CD14-positive monocyte (primary cell): ENCODE data around the gene TKFC. TPM values are rescaled to one million over a fixed set of nuclear protein-coding genes. Genes with fewer than 3 reads are reported as not detected.

Experiments used
- DNase-seq, 3 donors: peaks; one replicate each; pipeline ENCODE4 v3.0.0-alpha.2; 2011 to 2022
- H2AFZ ChIP-seq: 2 replicates; pipeline ENCODE4 v1.6.0; 2012; ENCODE audit warnings: mild to moderate bottlenecking, low read depth, low read length, inconsistent platforms; ENCODE audit not compliant: insufficient read depth, poor library complexity, severe bottlenecking
- H3K27ac ChIP-seq, 2 donors: 1 replicate in 1 of 2; 2 replicates in 1 of 2; pipeline ENCODE4 v1.5.1; 2012 to 2013; ENCODE audit warnings: low read length in 2 of 2, control low read depth in 1 of 2, inconsistent platforms in 1 of 2, low read depth in 1 of 2, mild to moderate bottlenecking in 1 of 2
- H3K27me3 ChIP-seq, 2 donors: one replicate each; pipeline versions ENCODE4 v1.6.0 to v1.6.1; 2011 to 2013; ENCODE audit warnings: low read length in 2 of 2; ENCODE audit not compliant: control insufficient read depth in 2 of 2, insufficient read depth in 2 of 2
- H3K36me3 ChIP-seq, 2 donors: replicated peaks in 1 of 2; 1 replicate in 1 of 2; 2 replicates in 1 of 2; pipeline versions ENCODE4 v1.5.1 to v1.6.1; 2012 to 2013; ENCODE audit warnings: low read length in 2 of 2, control low read depth in 1 of 2, inconsistent platforms in 1 of 2, mild to moderate bottlenecking in 1 of 2; ENCODE audit not compliant: insufficient read depth in 2 of 2, control insufficient read depth in 1 of 2
- H3K4me1 ChIP-seq, 2 donors: 1 replicate in 1 of 2; 2 replicates in 1 of 2; pipeline versions ENCODE4 v1.5.1 to v1.6.1; 2012 to 2013; ENCODE audit warnings: low read length in 2 of 2, control low read depth in 1 of 2, inconsistent platforms in 1 of 2, mild to moderate bottlenecking in 1 of 2, moderate library complexity in 1 of 2; ENCODE audit not compliant: insufficient read depth in 2 of 2, control insufficient read depth in 1 of 2
- H3K4me2 ChIP-seq: replicated peaks from 2 replicates; pipeline ENCODE3; 2012; ENCODE audit warnings: low read length, moderate library complexity, mild to moderate bottlenecking; ENCODE audit not compliant: poor library complexity, severe bottlenecking; ENCODE audit errors: extremely low read depth
- H3K4me3 ChIP-seq, 3 experiments: fragments of 200-600 bp in 1 of 3; sonication (generic) in 1 of 3; replicated peaks in 1 of 3; 1 replicate in 2 of 3; 2 replicates in 1 of 3; pipeline ENCODE4 v1.5.1; 2011 to 2013; ENCODE audit warnings: low read length in 3 of 3, mild to moderate bottlenecking in 3 of 3, control low read depth in 2 of 3, low read depth in 2 of 3, inconsistent platforms in 1 of 3, moderate library complexity in 1 of 3
- H3K79me2 ChIP-seq: 2 replicates; pipeline ENCODE4 v1.6.0; 2012; ENCODE audit warnings: mild to moderate bottlenecking, control low read depth, inconsistent platforms, low read length, moderate library complexity; ENCODE audit not compliant: insufficient read depth
- H3K9ac ChIP-seq: 2 replicates; pipeline ENCODE4 v1.6.0; 2017; ENCODE audit warnings: low read length, mild to moderate bottlenecking; ENCODE audit not compliant: insufficient read depth, poor library complexity, severe bottlenecking
- H3K9me3 ChIP-seq, 2 donors: replicated peaks in 1 of 2; 1 replicate in 1 of 2; 2 replicates in 1 of 2; pipeline versions ENCODE4 v1.5.1 to v1.6.1; 2012 to 2013; ENCODE audit warnings: low read length in 2 of 2, control low read depth in 1 of 2; ENCODE audit not compliant: control insufficient read depth in 1 of 2, insufficient read depth in 1 of 2
- H4K20me1 ChIP-seq: 2 replicates; pipeline ENCODE4 v1.6.0; 2012; ENCODE audit warnings: mild to moderate bottlenecking, low read length, control low read depth, moderate library complexity; ENCODE audit not compliant: insufficient read depth
- H3K27ac Mint-ChIP-seq, 7 donors: one replicate each; pipeline ENCODE4 v1.8.0; 2020; ENCODE audit warnings: mild to moderate bottlenecking in 7 of 7, mixed read lengths in 7 of 7, moderate library complexity in 6 of 7, inconsistent platforms in 2 of 7
- H3K27me3 Mint-ChIP-seq, 3 donors: one replicate each; pipeline ENCODE4 v1.8.0; 2021 to 2022; ENCODE audit warnings: low read depth in 3 of 3, mild to moderate bottlenecking in 3 of 3, mixed read lengths in 3 of 3, moderate library complexity in 3 of 3, inconsistent platforms in 1 of 3
- H3K36me3 Mint-ChIP-seq, 2 donors: one replicate each; pipeline ENCODE4 v1.8.0; 2020; ENCODE audit warnings: mixed read lengths in 2 of 2, inconsistent platforms in 1 of 2, mild to moderate bottlenecking in 1 of 2
- H3K4me1 Mint-ChIP-seq: one replicate; pipeline ENCODE4 v1.8.0; 2020; ENCODE audit warnings: mild to moderate bottlenecking, mixed read lengths
- H3K4me3 Mint-ChIP-seq, 2 donors: one replicate each; pipeline ENCODE4 v1.8.0; 2020; ENCODE audit warnings: mild to moderate bottlenecking in 2 of 2, mixed read lengths in 2 of 2, moderate library complexity in 1 of 2
- H3K9me3 Mint-ChIP-seq, 7 donors: one replicate each; pipeline ENCODE4 v1.8.0; 2020 to 2022; ENCODE audit warnings: mixed read lengths in 7 of 7, mild to moderate bottlenecking in 6 of 7, moderate library complexity in 6 of 7, inconsistent platforms in 2 of 7
- WGBS: methylation state at CpG from one replicate; pipeline ENCODE4 v1.1.5; 2013; ENCODE audit warnings: missing lambda C conversion rate; ENCODE audit not compliant: insufficient coverage; 5-methylcytosine and 5-hydroxymethylcytosine counted together
- intact Hi-C, 2 donors: fragments of 100-400 bp; cut with micrococcal nuclease; formaldehyde crosslinking; loops; one replicate each; pipeline versions ENCODE4 v1.15.0 to v1.15.1; 2023
- polyA plus RNA-seq, 3 donors: library from polyadenylated mRNA; depleted of rRNA in 1 of 3; unstranded in 2 of 3; stranded (reverse) in 1 of 3; fragments of 300-500 nt in 2 of 3; fragments of >200 nt in 1 of 3; fragmentation: Illumina TruSeq in 2 of 3; gene quantifications; 1 replicate in 2 of 3; 2 replicates in 1 of 3; pipeline ENCODE4 v1.2.3, GENCODE V29; 2012 to 2021
- TF ChIP-seq, protein P1 (sequence below): fragments of 200-600 bp; IDR thresholded peaks from one replicate; pipeline ENCODE4 v1.8.0; 2022; ENCODE audit warnings: antibody characterized with exemption, mild to moderate bottlenecking

Gene TKFC
- polyA plus RNA-seq, 3 donors = 29.5 to 40.8 (median 29.6) TPM

DNA sequence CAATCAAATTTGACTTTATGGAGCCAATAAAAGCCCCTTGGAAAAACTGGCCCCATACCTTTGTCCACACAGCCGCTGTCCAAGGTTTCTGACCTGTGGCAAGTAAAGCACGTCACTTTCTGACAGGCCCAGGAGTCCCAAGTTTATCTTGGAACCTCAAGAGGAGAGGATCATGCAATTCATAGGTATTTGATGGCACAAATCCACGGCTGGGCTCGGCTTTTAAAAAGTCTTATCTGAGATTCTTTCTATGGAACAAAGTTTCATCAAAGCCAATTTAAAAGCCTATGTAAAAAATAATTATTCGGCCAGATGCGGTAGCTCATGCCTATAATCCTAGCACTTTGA, 42.7 kb downstream of the TKFC start:
- intact Hi-C loops = no loop called here
- no peak overlapping the region for H3K4me3 ChIP-seq
- Mint-ChIP-seq H3K27me3 (no peaks in the 10 kb centered on the region), H3K9me3 (peaks cover 0 to 3% (median 0%) of the 10 kb centered on the region in 7 donors), H3K4me1 (peaks cover 22% of the 10 kb centered on the region), H3K4me3 (no peak overlapping the region), H3K27ac (no peak overlapping the region), H3K36me3 (peaks cover 17 to 41% of the 10 kb centered on the region in 2 donors)
- H4K20me1 ChIP-seq = no peaks in the 10 kb centered on the region
- H2AFZ ChIP-seq = no peak overlapping the region
- no peak overlapping the region for H3K27ac ChIP-seq
- H3K4me1 ChIP-seq = peaks cover 21 to 26% of the 10 kb centered on the region in 2 donors
- H3K9me3 ChIP-seq = no peaks in the 10 kb centered on the region
- DNase-seq = no peak
- peaks cover 7 to 43% of the 10 kb centered on the region in 2 donors for H3K36me3 ChIP-seq
- H3K79me2 ChIP-seq = no peaks in the 10 kb centered on the region
- H3K27me3 ChIP-seq = no peaks in the 10 kb centered on the region
- 95% methylated on average over 6 of the region's 6 CpGs for WGBS
- H3K4me2 ChIP-seq = no peak overlapping the region
- H3K9ac ChIP-seq = no peak overlapping the region
- TF ChIP-seq, protein P1, sequence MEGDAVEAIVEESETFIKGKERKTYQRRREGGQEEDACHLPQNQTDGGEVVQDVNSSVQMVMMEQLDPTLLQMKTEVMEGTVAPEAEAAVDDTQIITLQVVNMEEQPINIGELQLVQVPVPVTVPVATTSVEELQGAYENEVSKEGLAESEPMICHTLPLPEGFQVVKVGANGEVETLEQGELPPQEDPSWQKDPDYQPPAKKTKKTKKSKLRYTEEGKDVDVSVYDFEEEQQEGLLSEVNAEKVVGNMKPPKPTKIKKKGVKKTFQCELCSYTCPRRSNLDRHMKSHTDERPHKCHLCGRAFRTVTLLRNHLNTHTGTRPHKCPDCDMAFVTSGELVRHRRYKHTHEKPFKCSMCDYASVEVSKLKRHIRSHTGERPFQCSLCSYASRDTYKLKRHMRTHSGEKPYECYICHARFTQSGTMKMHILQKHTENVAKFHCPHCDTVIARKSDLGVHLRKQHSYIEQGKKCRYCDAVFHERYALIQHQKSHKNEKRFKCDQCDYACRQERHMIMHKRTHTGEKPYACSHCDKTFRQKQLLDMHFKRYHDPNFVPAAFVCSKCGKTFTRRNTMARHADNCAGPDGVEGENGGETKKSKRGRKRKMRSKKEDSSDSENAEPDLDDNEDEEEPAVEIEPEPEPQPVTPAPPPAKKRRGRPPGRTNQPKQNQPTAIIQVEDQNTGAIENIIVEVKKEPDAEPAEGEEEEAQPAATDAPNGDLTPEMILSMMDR = no peak

DNA sequence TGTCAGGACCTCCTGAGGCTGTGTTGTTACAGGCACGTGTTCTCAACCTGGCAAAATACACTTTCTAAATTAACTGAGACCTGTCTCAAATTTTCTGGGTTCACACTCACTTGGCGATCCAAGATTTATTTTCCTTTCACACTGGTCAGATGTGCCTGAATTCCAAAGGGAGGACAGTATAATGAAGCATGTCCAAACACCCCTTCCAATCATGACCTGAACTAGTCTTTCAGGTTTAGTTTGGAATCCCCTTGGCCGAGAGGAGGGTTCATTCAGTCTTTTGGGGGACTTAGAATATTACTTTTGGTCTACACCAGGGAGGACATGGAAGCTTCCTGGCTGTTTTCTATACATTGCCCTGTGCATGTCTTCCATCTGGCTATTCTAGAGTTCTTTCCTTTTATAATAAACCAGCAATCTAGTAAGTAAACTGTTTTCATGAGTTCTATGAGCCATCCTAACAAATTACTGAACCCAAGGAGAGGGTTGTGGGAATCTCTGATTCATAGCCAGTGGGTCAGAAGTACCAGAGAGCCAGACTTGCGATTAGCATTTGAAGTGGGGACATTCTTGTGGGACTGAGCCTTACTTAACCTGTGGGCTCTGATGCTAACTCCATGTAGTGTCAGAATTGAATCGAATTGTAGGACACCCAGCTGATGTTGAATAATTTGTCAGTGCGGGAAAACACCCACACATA, 44.6 kb downstream of the TKFC start:
- H3K27ac Mint-ChIP-seq = peak overlapping the region; percentile 69 to 96 (median 89)
- WGBS = 100% methylated on average over 3 of the region's 6 CpGs
- H3K4me3 ChIP-seq = no peak overlapping the region

More for the DNA sequence above, 44.6 kb downstream of the TKFC start:
- Histone ChIP-seq H3K9ac (no peak overlapping the region), H2AFZ (no peak overlapping the region), H3K4me2 (no peak overlapping the region), H3K27ac (peak overlapping the region; percentile 62 to 78), H3K36me3 (peaks cover 7 to 30% of the 10 kb centered on the region in 2 donors), H3K9me3 (no peaks in the 10 kb centered on the region), H3K4me1 (peaks cover 34 to 38% of the 10 kb centered on the region in 2 donors), H3K79me2 (no peaks in the 10 kb centered on the region), H3K27me3 (no peaks in the 10 kb centered on the region), H4K20me1 (no peaks in the 10 kb centered on the region)
- Mint-ChIP-seq H3K9me3 (peaks cover 0 to 4% (median 0%) of the 10 kb centered on the region in 7 donors), H3K36me3 (peaks cover 17 to 25% of the 10 kb centered on the region in 2 donors), H3K4me3 (no peak overlapping the region), H3K4me1 (peaks cover 32% of the 10 kb centered on the region), H3K27me3 (peaks cover 0 to 5% (median 0%) of the 10 kb centered on the region in 3 donors)
- DNase-seq = peak in 1 of 3 donors; percentile 15
- TF ChIP-seq, protein P1 = no peak
- intact Hi-C loops = no loop called here
